ENCODE measurements around the gene HEG1. TPM values are rescaled to one million over a fixed set of nuclear protein-coding genes. Genes with fewer than 3 reads are reported as not detected.

HEG1 gene
- total and polyA plus RNA-seq, 3 experiments from 2014 or later = 6.3 to 21.3 (median 20.9) TPM

DNA sequence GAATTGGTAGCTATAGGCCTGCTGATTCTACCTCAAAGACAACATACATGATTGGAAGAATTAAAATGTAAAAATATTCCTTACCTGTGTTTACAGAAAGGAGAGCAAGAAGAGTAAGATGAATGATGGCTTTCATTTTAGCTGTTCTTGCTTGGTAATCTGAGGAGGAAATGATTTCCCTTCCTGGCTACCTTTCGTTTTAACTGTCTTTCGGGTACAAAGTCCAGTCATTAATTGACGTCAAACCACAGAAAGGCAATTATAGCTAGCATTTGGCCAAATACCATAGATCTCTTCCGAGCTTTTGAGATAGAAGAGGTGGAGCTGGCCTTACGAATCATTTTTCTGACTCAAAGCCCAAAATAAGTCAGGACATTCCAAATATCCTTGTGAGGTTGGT is 121.2 kb downstream of the HEG1 start, which contains the start of gene MUC13:
Gene MUC13, minus strand, starts transcription at position 175 of the 400 bp plus-strand sequence. Its CDS starts 39 bp downstream, at position 136.
- ChIA-PET CTCF (interaction anchor here (1.2 kb wide), 1 partner anchor 48 kb away, joined by 4 read pairs; no protein-coding TSS in a partner anchor), POLR2A (no interaction called here)
- H3K27ac ChIP-seq (ENCODE audit: low read depth, low read length) = no peak within 1 kb of the TSS
- no peaks in the 10 kb centered on the region for H3K4me1 ChIP-seq (ENCODE audit: insufficient read depth, low read length)
- Mint-ChIP-seq H3K9me3 (no peaks in the 10 kb centered on the region), H3K27ac (peak within 1 kb of the TSS in 1 of 8 donors; percentile 56), H3K4me1 (no peaks in the 10 kb centered on the region), H3K27me3 (peaks cover 10 to 24% of the 10 kb centered on the region in 2 donors), H3K4me3 (no peak within 1 kb of the TSS), H3K36me3 (no peaks in the 10 kb centered on the region)
- no peak within 1 kb of the TSS for H3K4me3 ChIP-seq (ENCODE audit: low read length)
- no peaks in the 10 kb centered on the region for H3K36me3 ChIP-seq (ENCODE audit: insufficient read depth, low read length)
- no peak for DNase-seq
- no peaks in the 10 kb centered on the region for H3K27me3 ChIP-seq (ENCODE audit: insufficient read depth, low read length, poor library complexity, severe bottlenecking)
- H3K9me3 ChIP-seq (ENCODE audit: low read length) = no peaks in the 10 kb centered on the region

DNA sequence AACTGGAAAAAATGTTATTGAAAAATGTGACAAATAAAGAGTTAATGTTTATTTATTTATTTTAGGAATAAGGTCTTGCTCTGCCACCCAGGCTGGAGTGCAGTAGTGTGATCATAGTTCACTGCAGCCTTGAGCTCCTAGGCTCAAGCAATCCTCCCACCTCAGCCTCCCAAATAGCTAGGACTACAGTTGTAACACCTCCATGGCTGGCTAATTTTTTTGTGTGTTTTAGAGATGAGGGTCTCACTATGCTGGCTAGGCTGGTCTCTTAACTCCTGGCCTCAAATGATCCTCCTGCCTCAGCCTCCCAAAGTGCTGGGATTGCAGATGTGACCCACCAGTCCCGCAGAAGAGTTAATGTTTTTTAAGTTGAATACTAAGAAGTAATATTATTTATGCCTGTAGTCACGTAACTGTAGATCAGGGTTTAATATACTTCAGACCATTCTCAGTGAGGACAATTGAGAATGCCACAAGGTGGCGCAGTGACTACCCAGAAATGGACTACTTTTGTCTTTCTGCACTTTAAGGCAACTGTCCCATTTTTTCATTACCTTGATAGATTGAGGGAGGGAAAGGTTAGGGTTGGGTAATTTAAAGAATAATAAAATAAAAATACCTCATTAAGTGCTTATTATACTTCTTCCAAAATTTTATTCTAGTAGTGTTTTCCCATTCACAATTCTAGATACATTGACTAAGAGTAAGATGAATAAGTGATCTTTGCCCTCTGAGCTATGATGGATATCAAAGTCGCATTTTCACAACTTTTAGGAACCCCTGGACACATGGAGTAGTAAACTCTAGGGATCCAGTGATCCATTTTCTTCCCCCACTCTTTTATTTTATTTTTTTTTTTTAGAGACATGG is 127.2 kb downstream of the HEG1 start:
- no peak overlapping the region for H3K4me3 Mint-ChIP-seq
- H3K4me1 Mint-ChIP-seq = no peaks in the 10 kb centered on the region
- H3K36me3 Mint-ChIP-seq = no peaks in the 10 kb centered on the region
- POLR2A ChIA-PET = no interaction called here
- H3K4me3 ChIP-seq (ENCODE audit: low read length) = no peak overlapping the region
- H3K9me3 Mint-ChIP-seq = no peaks in the 10 kb centered on the region
- peak; percentile 30 to 67 (median 35) for DNase-seq
- H3K36me3 ChIP-seq (ENCODE audit: insufficient read depth, low read length) = no peaks in the 10 kb centered on the region
- CTCF ChIA-PET = interaction anchor here (0.6 to 1.7 kb wide), 11 partner anchors 10 to 657 kb away, joined by 3 to 5 read pairs (median 3); partner anchors contain the start of gene ZNF148
- peak overlapping the region in 1 of 8 donors; percentile 31 for H3K27ac Mint-ChIP-seq
- no peaks in the 10 kb centered on the region for H3K4me1 ChIP-seq (ENCODE audit: insufficient read depth, low read length)
- peaks cover 9 to 17% of the 10 kb centered on the region in 2 donors for H3K27me3 Mint-ChIP-seq
- no peaks in the 10 kb centered on the region for H3K9me3 ChIP-seq (ENCODE audit: low read length)
- H3K27me3 ChIP-seq (ENCODE audit: insufficient read depth, low read length, poor library complexity, severe bottlenecking) = no peaks in the 10 kb centered on the region
- H3K27ac ChIP-seq (ENCODE audit: low read depth, low read length) = no peak overlapping the region

DNA sequence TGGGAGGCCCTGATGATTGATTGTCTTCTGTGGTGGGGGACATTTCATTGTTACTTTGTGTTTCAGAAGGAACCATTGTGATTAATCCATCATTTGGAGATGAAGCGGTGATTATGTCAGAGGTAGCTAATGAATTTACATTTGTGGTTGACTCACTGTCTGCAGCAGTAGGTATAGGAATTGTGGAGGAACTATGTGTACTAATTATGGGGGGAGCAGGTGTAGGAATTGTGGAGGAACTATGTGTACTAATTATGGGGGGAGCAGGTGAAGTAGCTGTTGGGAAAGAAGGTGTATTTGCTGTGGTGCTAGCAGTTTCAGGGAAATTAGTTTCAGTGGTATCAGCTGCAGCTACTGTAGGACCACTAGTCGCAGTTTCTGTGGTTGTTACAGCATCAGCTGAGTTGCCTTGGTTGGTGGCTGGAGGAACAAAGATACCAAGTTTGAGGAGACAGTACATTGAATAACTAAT is 128.2 kb downstream of the HEG1 start:
- ChIA-PET POLR2A (no interaction called here), CTCF (interaction anchor here (0.9 to 1.7 kb wide), 8 partner anchors 9 to 508 kb away, joined by 3 to 5 read pairs (median 3); no protein-coding TSS in a partner anchor)
- H3K36me3 ChIP-seq (ENCODE audit: insufficient read depth, low read length) = no peaks in the 10 kb centered on the region
- no peak overlapping the region for H3K27ac ChIP-seq (ENCODE audit: low read depth, low read length)
- DNase-seq = no peak
- H3K4me1 ChIP-seq (ENCODE audit: insufficient read depth, low read length) = no peaks in the 10 kb centered on the region
- Mint-ChIP-seq H3K36me3 (no peaks in the 10 kb centered on the region), H3K27ac (peak overlapping the region in 1 of 8 donors; percentile 2), H3K4me1 (no peaks in the 10 kb centered on the region), H3K4me3 (no peak overlapping the region), H3K27me3 (peaks cover 9 to 21% of the 10 kb centered on the region in 2 donors), H3K9me3 (no peaks in the 10 kb centered on the region)
- no peaks in the 10 kb centered on the region for H3K27me3 ChIP-seq (ENCODE audit: insufficient read depth, low read length, poor library complexity, severe bottlenecking)
- no peaks in the 10 kb centered on the region for H3K9me3 ChIP-seq (ENCODE audit: low read length)
- H3K4me3 ChIP-seq (ENCODE audit: low read length) = no peak overlapping the region

DNA sequence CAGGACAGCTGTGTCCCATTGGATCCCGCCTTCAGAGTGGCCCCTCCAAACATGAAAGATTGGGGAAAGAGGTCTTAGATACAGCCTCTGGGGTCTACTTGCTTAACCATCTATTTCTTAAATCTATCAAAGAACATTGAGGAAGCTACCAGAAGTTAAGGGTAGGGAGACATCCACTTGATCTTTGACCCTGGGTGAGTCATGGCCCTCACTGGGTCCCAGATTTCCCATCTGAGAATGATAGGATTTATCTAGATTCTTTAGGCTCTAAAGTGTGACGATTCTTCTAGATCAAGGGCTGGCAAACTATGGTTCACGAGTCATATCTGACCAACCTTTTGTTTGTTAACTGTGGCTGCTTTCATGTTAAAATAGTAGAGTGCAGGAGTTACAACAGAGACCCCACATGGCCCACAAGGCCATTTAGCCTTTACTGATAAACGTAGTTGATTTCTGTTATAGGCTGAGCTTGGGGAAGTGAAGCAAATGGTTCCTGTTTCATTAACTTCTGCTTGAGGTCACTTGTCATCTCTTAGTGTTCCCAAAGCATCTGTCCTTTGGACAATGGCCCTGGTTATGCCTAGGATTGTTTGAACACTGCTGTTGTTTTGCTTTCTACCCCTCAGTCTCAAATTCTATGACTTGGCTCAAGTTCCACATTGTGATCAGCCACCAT is 129.2 kb downstream of the HEG1 start:
- Mint-ChIP-seq H3K36me3 (no peaks in the 10 kb centered on the region), H3K27ac (no peak overlapping the region), H3K4me3 (no peak overlapping the region), H3K27me3 (peaks cover 14 to 21% of the 10 kb centered on the region in 2 donors), H3K9me3 (no peaks in the 10 kb centered on the region), H3K4me1 (no peaks in the 10 kb centered on the region)
- no peak overlapping the region for H3K27ac ChIP-seq (ENCODE audit: low read depth, low read length)
- no peaks in the 10 kb centered on the region for H3K27me3 ChIP-seq (ENCODE audit: insufficient read depth, low read length, poor library complexity, severe bottlenecking)
- ChIA-PET POLR2A (no interaction called here), CTCF (interaction anchor here (1.0 to 1.7 kb wide), 2 partner anchors 12 to 25 kb away, joined by 3 to 4 read pairs; no protein-coding TSS in a partner anchor)
- no peaks in the 10 kb centered on the region for H3K36me3 ChIP-seq (ENCODE audit: insufficient read depth, low read length)
- no peak overlapping the region for H3K4me3 ChIP-seq (ENCODE audit: low read length)
- no peak for DNase-seq
- H3K4me1 ChIP-seq (ENCODE audit: insufficient read depth, low read length) = no peaks in the 10 kb centered on the region
- H3K9me3 ChIP-seq (ENCODE audit: low read length) = no peaks in the 10 kb centered on the region

DNA sequence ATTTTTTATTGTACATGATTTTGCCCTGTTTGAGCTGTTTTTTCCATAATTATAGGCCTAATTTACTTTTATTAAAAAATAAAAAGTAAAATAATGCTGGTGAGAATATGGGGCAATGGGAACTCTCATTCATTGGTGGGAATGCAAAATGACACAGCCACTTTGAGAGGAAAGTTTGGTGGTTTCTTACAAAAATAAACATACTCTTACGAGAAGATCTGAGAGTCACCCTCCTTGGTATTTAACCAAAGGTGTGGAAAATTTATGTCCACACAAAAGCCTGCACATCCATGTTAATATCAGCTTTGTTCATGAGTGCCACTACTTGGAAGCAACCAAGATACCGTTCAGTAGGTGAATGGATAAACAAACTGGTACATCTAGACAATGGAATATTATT is 131.1 kb downstream of the HEG1 start:
- H3K27me3 Mint-ChIP-seq = peaks cover 9 to 27% of the 10 kb centered on the region in 2 donors
- H3K4me3 Mint-ChIP-seq = no peak overlapping the region
- H3K9me3 ChIP-seq (ENCODE audit: low read length) = no peaks in the 10 kb centered on the region
- no peak overlapping the region for H3K4me3 ChIP-seq (ENCODE audit: low read length)
- no peaks in the 10 kb centered on the region for H3K4me1 ChIP-seq (ENCODE audit: insufficient read depth, low read length)
- CTCF ChIA-PET = interaction anchor here (0.8 to 1.8 kb wide), 2 partner anchors 23 to 163 kb away, joined by 3 to 5 read pairs; no protein-coding TSS in a partner anchor
- H3K27ac Mint-ChIP-seq = no peak overlapping the region
- H3K36me3 Mint-ChIP-seq = no peaks in the 10 kb centered on the region
- H3K9me3 Mint-ChIP-seq = no peaks in the 10 kb centered on the region
- no peak overlapping the region for H3K27ac ChIP-seq (ENCODE audit: low read depth, low read length)
- POLR2A ChIA-PET = no interaction called here
- no peaks in the 10 kb centered on the region for H3K27me3 ChIP-seq (ENCODE audit: insufficient read depth, low read length, poor library complexity, severe bottlenecking)
- H3K36me3 ChIP-seq (ENCODE audit: insufficient read depth, low read length) = no peaks in the 10 kb centered on the region
- no peaks in the 10 kb centered on the region for H3K4me1 Mint-ChIP-seq
- no peak for DNase-seq

DNA sequence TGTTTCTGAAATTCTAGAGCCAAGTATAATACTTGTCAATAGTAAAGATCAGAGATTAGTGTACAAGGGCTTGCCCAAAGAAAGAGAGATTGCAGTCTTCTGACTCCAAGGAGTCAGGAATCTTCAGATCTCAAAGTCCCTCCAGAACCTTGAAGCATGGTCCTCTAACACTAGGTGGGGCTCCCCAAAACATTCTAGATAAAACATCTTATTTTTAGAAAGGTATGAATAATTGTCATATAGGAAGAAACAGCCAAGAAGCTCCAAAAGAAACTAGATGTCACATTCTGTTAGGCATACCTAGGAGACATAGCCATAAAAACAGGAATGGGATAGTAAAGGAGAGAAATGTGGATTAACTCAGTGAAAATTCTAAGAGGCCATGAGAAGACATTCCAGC is 132.0 kb downstream of the HEG1 start:
- H3K27ac ChIP-seq (ENCODE audit: low read depth, low read length) = no peak overlapping the region
- no peaks in the 10 kb centered on the region for H3K4me1 Mint-ChIP-seq
- H3K4me3 ChIP-seq (ENCODE audit: low read length) = no peak overlapping the region
- ChIA-PET CTCF (interaction anchor here (0.8 to 1.8 kb wide), 3 partner anchors 22 to 163 kb away, joined by 3 to 5 read pairs (median 3); no protein-coding TSS in a partner anchor), POLR2A (interaction anchor here (0.5 kb wide), 1 partner anchor 223 kb away, joined by 3 read pairs; no protein-coding TSS in a partner anchor)
- H3K4me1 ChIP-seq (ENCODE audit: insufficient read depth, low read length) = no peaks in the 10 kb centered on the region
- no peaks in the 10 kb centered on the region for H3K9me3 ChIP-seq (ENCODE audit: low read length)
- H3K27ac Mint-ChIP-seq = no peak overlapping the region
- no peak overlapping the region for H3K4me3 Mint-ChIP-seq
- no peak for DNase-seq
- H3K27me3 ChIP-seq (ENCODE audit: insufficient read depth, low read length, poor library complexity, severe bottlenecking) = no peaks in the 10 kb centered on the region
- H3K36me3 ChIP-seq (ENCODE audit: insufficient read depth, low read length) = no peaks in the 10 kb centered on the region
- H3K27me3 Mint-ChIP-seq = peaks cover 11 to 27% of the 10 kb centered on the region in 2 donors
- H3K36me3 Mint-ChIP-seq = no peaks in the 10 kb centered on the region
- no peaks in the 10 kb centered on the region for H3K9me3 Mint-ChIP-seq

DNA sequence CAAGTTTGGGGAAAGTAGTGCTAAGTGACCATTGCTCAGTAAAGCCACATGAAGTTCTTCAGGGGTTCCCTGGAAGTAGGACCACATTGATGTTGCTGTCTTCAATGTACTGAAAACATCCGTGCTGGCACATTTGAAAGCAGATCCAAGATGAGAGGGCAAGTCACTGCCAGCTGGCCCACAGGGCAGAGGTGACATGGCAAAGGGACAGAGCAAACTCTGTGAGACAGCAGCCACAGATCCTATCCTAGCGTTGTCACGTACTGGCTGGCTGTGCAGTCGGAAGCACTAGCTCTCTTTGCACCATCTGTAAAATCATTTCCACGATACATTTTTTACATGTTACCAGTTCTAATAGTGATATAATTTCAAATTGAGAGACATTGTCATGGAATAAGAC is 135.1 kb downstream of the HEG1 start:
- Mint-ChIP-seq H3K4me3 (no peak overlapping the region), H3K27me3 (peaks cover 13 to 44% of the 10 kb centered on the region in 2 donors), H3K36me3 (no peaks in the 10 kb centered on the region), H3K27ac (no peak overlapping the region), H3K9me3 (no peaks in the 10 kb centered on the region), H3K4me1 (no peaks in the 10 kb centered on the region)
- CTCF ChIA-PET = no interaction called here
- no peaks in the 10 kb centered on the region for H3K4me1 ChIP-seq (ENCODE audit: insufficient read depth, low read length)
- H3K36me3 ChIP-seq (ENCODE audit: insufficient read depth, low read length) = no peaks in the 10 kb centered on the region
- no peak overlapping the region for H3K27ac ChIP-seq (ENCODE audit: low read depth, low read length)
- no peak overlapping the region for H3K4me3 ChIP-seq (ENCODE audit: low read length)
- H3K27me3 ChIP-seq (ENCODE audit: insufficient read depth, low read length, poor library complexity, severe bottlenecking) = no peaks in the 10 kb centered on the region
- no peaks in the 10 kb centered on the region for H3K9me3 ChIP-seq (ENCODE audit: low read length)
- DNase-seq = no peak
- POLR2A ChIA-PET = no interaction called here

DNA sequence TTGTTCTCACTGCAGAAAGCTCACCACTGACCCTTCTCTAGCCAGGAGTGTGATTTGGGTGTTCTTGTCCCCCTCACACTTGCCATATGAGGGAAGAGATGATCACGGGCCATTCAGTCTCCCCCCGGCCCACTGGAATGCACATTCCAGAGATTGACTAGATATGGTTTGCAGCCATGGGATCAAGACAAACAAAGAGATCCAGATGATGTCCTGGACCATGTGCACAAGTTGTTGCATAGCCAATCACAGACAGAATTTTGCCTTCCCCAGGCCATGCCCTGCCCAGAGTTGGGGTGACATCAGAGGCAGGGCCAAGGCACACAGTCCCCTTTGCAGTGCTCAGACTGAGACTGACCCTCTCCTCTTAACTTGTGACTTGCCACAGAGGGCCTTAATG is 136.0 kb downstream of the HEG1 start:
- Histone ChIP-seq H3K4me1 (ENCODE audit: insufficient read depth, low read length) (no peaks in the 10 kb centered on the region), H3K4me3 (ENCODE audit: low read length) (no peak overlapping the region), H3K9me3 (ENCODE audit: low read length) (no peaks in the 10 kb centered on the region), H3K27me3 (ENCODE audit: insufficient read depth, low read length, poor library complexity, severe bottlenecking) (no peaks in the 10 kb centered on the region), H3K27ac (ENCODE audit: low read depth, low read length) (no peak overlapping the region), H3K36me3 (ENCODE audit: insufficient read depth, low read length) (no peaks in the 10 kb centered on the region)
- Mint-ChIP-seq H3K4me3 (no peak overlapping the region), H3K4me1 (no peaks in the 10 kb centered on the region), H3K36me3 (no peaks in the 10 kb centered on the region), H3K27me3 (peaks cover 11 to 45% of the 10 kb centered on the region in 2 donors), H3K9me3 (no peaks in the 10 kb centered on the region), H3K27ac (peak overlapping the region in 2 of 8 donors; percentile 34 to 38)
- DNase-seq = no peak
- ChIA-PET POLR2A (no interaction called here), CTCF (no interaction called here)
